Activated naive CD4-positive, alpha-beta T cell treated with anti-CD3 and anti-CD28 coated beads, Interleukin-2, amount 50 U/mL, for 72 hours (primary cell): ENCODE data around the gene ZDHHC14. TPM values are rescaled to one million over a fixed set of nuclear protein-coding genes. Genes with fewer than 3 reads are reported as not detected.

Experiments
- ATAC-seq, 2 donors: fragments of 150-1000 bp; cut with Tn5 transposase; 2 replicates each; pipeline ENCODE4 v1.10.0; 2021; ENCODE audit warnings: mild to moderate bottlenecking in 2 of 2, moderate library complexity in 2 of 2
- DNase-seq, 2 donors: peaks; one replicate each; pipeline ENCODE4 v3.0.0; 2021 to 2022; ENCODE audit warnings: low spot score in 2 of 2
- H3K27ac Mint-ChIP-seq, 2 donors: one replicate each; pipeline ENCODE4 v1.8.0; 2022; ENCODE audit warnings: mild to moderate bottlenecking in 2 of 2, mixed read lengths in 2 of 2
- H3K36me3 Mint-ChIP-seq, 2 donors: one replicate each; pipeline ENCODE4 v1.8.0; 2022; ENCODE audit warnings: mixed read lengths in 2 of 2
- H3K9me3 Mint-ChIP-seq, 2 donors: one replicate each; pipeline ENCODE4 v1.8.0; 2022; ENCODE audit warnings: mixed read lengths in 2 of 2
- total RNA-seq, 2 donors: library from RNA; stranded (reverse); gene quantifications; one replicate each; pipeline ENCODE4 v1.2.3, GENCODE V29; 2022

ZDHHC14 gene
- total RNA-seq, 2 donors from 2014 or later = 0.91 to 3.7 TPM

- Mint-ChIP-seq H3K9me3 (peaks cover 12 to 33% of the 10 kb centered on the region in 2 donors), H3K27ac (peak overlapping the region in 1 of 2 donors; percentile 46), H3K36me3 (peaks cover 3 to 40% of the 10 kb centered on the region in 2 donors)
- DNase-seq = no peak
- ATAC-seq = no peak
Measured at GRCh38 chr6:157500022-157500421, 119.0 kb downstream of the ZDHHC14 start.

GRCh38 chr6:157503018-157503747, 122.2 kb downstream of the ZDHHC14 start:
- Mint-ChIP-seq H3K27ac (no peak overlapping the region), H3K9me3 (peaks cover 21 to 42% of the 10 kb centered on the region in 2 donors), H3K36me3 (peaks cover 23 to 49% of the 10 kb centered on the region in 2 donors)
- no peak for ATAC-seq
- no peak for DNase-seq

- peaks cover 17 to 38% of the 10 kb centered on the region in 2 donors for H3K9me3 Mint-ChIP-seq
- H3K36me3 Mint-ChIP-seq = peaks cover 29 to 59% of the 10 kb centered on the region in 2 donors
- no peak for DNase-seq
- ATAC-seq = no peak
- H3K27ac Mint-ChIP-seq = no peak overlapping the region
Measured at GRCh38 chr6:157505912-157506491, 125.0 kb downstream of the ZDHHC14 start.

- H3K27ac Mint-ChIP-seq = peak overlapping the region; percentile 1 to 69
- ATAC-seq = peak; percentile 41 to 45
Measured at GRCh38 chr6:157510323-157511188, 129.6 kb downstream of the ZDHHC14 start.

GRCh38 chr6:157511682-157512381, 130.8 kb downstream of the ZDHHC14 start:
- ATAC-seq (no peak), DNase-seq (no peak)
- H3K9me3 Mint-ChIP-seq = peaks cover 0 to 17% of the 10 kb centered on the region in 2 donors
- H3K27ac Mint-ChIP-seq = peak overlapping the region in 1 of 2 donors; percentile 6
- H3K36me3 Mint-ChIP-seq = peaks cover 11 to 30% of the 10 kb centered on the region in 2 donors

More at GRCh38 chr6:157510323-157511188, 129.6 kb downstream of the ZDHHC14 start:
- DNase-seq = no peak
- H3K36me3 Mint-ChIP-seq = peaks cover 21 to 43% of the 10 kb centered on the region in 2 donors
- H3K9me3 Mint-ChIP-seq = peaks cover 10 to 30% of the 10 kb centered on the region in 2 donors

- Mint-ChIP-seq H3K9me3 (peaks cover 0 to 14% of the 10 kb centered on the region in 2 donors), H3K36me3 (peaks cover 11 to 26% of the 10 kb centered on the region in 2 donors), H3K27ac (peak overlapping the region in 1 of 2 donors; percentile 6)
- no peak for DNase-seq
- ATAC-seq = no peak
Measured at GRCh38 chr6:157512382-157512682, 131.3 kb downstream of the ZDHHC14 start.

GRCh38 chr6:157513004-157513603, 132.1 kb downstream of the ZDHHC14 start:
- Mint-ChIP-seq H3K27ac (no peak overlapping the region), H3K9me3 (peaks cover 0 to 9% of the 10 kb centered on the region in 2 donors), H3K36me3 (peaks cover 6 to 19% of the 10 kb centered on the region in 2 donors)
- ATAC-seq (no peak), DNase-seq (no peak)

- peaks cover 0 to 8% of the 10 kb centered on the region in 2 donors for H3K9me3 Mint-ChIP-seq
- peaks cover 5 to 12% of the 10 kb centered on the region in 2 donors for H3K36me3 Mint-ChIP-seq
- ATAC-seq (no peak), DNase-seq (no peak)
- H3K27ac Mint-ChIP-seq = no peak overlapping the region
Measured at GRCh38 chr6:157513619-157514485, 132.9 kb downstream of the ZDHHC14 start.

- ATAC-seq (peak; percentile 56 to 77), DNase-seq (no peak)
- Mint-ChIP-seq H3K27ac (no peak overlapping the region), H3K36me3 (peaks cover 0 to 7% of the 10 kb centered on the region in 2 donors), H3K9me3 (peaks cover 0 to 4% of the 10 kb centered on the region in 2 donors)
Measured at GRCh38 chr6:157514659-157515496, 133.9 kb downstream of the ZDHHC14 start.

GRCh38 chr6:157516319-157517026, 135.5 kb downstream of the ZDHHC14 start:
- Mint-ChIP-seq H3K36me3 (no peaks in the 10 kb centered on the region), H3K9me3 (no peaks in the 10 kb centered on the region), H3K27ac (no peak overlapping the region)
- DNase-seq = no peak
- ATAC-seq = no peak

- H3K9me3 Mint-ChIP-seq = no peaks in the 10 kb centered on the region
- DNase-seq (no peak), ATAC-seq (no peak)
- H3K27ac Mint-ChIP-seq = no peak overlapping the region
- no peaks in the 10 kb centered on the region for H3K36me3 Mint-ChIP-seq
Measured at GRCh38 chr6:157517601-157518359, 136.8 kb downstream of the ZDHHC14 start.

GRCh38 chr6:157518397-157519250, 137.6 kb downstream of the ZDHHC14 start:
- ATAC-seq = no peak
- DNase-seq = no peak
- no peaks in the 10 kb centered on the region for H3K9me3 Mint-ChIP-seq
- no peaks in the 10 kb centered on the region for H3K36me3 Mint-ChIP-seq
- no peak overlapping the region for H3K27ac Mint-ChIP-seq
